ENCODE measurements around the gene STX5.
"Not testable (repeated sequence)": the region's sequence is repeated elsewhere in the genome, so short reads cannot be mapped to it uniquely, and the experiment has no call there.

Gene STX5

GRCh38 chr11:62854013-62854824, 22.4 kb upstream of the STX5 start:
- no peak for DNase-seq (ENCODE audit: low read depth in 2 of 3, low spot score in 1 of 3)

GRCh38 chr11:62853279-62853965, 21.6 kb upstream of the STX5 start:
- DNase-seq (ENCODE audit: low read depth in 2 of 3, low spot score in 1 of 3): no peak

GRCh38 chr11:62852523-62853188, 20.8 kb upstream of the STX5 start:
- no peak for DNase-seq (ENCODE audit: low read depth in 2 of 3, low spot score in 1 of 3)

- no peak for DNase-seq (ENCODE audit: low read depth in 2 of 3, low spot score in 1 of 3)
These were observed 20.1 kb upstream of the STX5 start for GRCh38 chr11:62851807-62852522.

- peak in 1 of 3 donors; percentile 45 for DNase-seq (ENCODE audit: low read depth in 2 of 3, low spot score in 1 of 3)
These were observed 19.3 kb upstream of the STX5 start for GRCh38 chr11:62850911-62851806.

GRCh38 chr11:62847767-62848314, 16.0 kb upstream of the STX5 start:
- DNase-seq (ENCODE audit: low read depth in 2 of 3, low spot score in 1 of 3): no peak

- no peak for DNase-seq (ENCODE audit: low read depth in 2 of 3, low spot score in 1 of 3)
These were observed 14.3 kb upstream of the STX5 start for GRCh38 chr11:62846177-62846576.

GRCh38 chr11:62844154-62844553, 12.3 kb upstream of the STX5 start:
- DNase-seq (ENCODE audit: low read depth in 2 of 3, low spot score in 1 of 3): no peak

GRCh38 chr11:62843466-62843865, 11.6 kb upstream of the STX5 start:
- no peak for DNase-seq (ENCODE audit: low read depth in 2 of 3, low spot score in 1 of 3)

- not testable (repeated sequence) for DNase-seq (ENCODE audit: low read depth in 2 of 3, low spot score in 1 of 3)
These were observed 11.0 kb upstream of the STX5 start for GRCh38 chr11:62842891-62843290.

GRCh38 chr11:62842171-62842741, 10.4 kb upstream of the STX5 start:
- DNase-seq (ENCODE audit: low read depth in 2 of 3, low spot score in 1 of 3): no peak

GRCh38 chr11:62841361-62842170, 9.7 kb upstream of the STX5 start:
- DNase-seq (ENCODE audit: low read depth in 2 of 3, low spot score in 1 of 3): peak; percentile 74 to 89 (median 78)

GRCh38 chr11:62840721-62841360, 9.0 kb upstream of the STX5 start:
- DNase-seq (ENCODE audit: low read depth in 2 of 3, low spot score in 1 of 3): peak; percentile 71 to 84 (median 83)

GRCh38 chr11:62839050-62839945, 7.4 kb upstream of the STX5 start, which contains the start of gene WDR74:
TSS of gene WDR74 (minus strand) at chr11:62839590. CDS start at chr11:62839570, 20 bp downstream.
- DNase-seq (ENCODE audit: low read depth in 2 of 3, low spot score in 1 of 3): peak; percentile 85 to 89 (median 85)

- no peak for DNase-seq (ENCODE audit: low read depth in 2 of 3, low spot score in 1 of 3)
These were observed 3.5 kb upstream of the STX5 start for GRCh38 chr11:62835336-62835735.

- DNase-seq (ENCODE audit: low read depth in 2 of 3, low spot score in 1 of 3): no peak
These were observed 734 bp upstream of the STX5 start, which contains the start of gene TEX54 for GRCh38 chr11:62832336-62833234. TSS of gene TEX54 (minus strand) at chr11:62832841.

Measured in stimulated activated CD4-positive, alpha-beta T cell treated with anti-CD3 and anti-CD28 coated beads, Interleukin-12 subunit alpha, Interleukin-12 subunit beta, amount 100 ng/mL, for 48 hours (primary cell).